Stimulated activated CD4-positive, alpha-beta T cell treated with anti-CD3 and anti-CD28 coated beads, Interleukin-1b, Interleukin-23, amount 100 ng/mL, for 48 hours (primary cell): ENCODE measurements around the gene CDKN2B.

Experiments used
- DNase-seq: peaks from one replicate; pipeline ENCODE4 v3.0.0-alpha.2; 2020

CDKN2B gene

GRCh38 chr9:22033012-22033630 is 24.0 kb upstream of the CDKN2B start:
- no peak for DNase-seq

- no peak for DNase-seq
Measured at GRCh38 chr9:22031655-22032411, 22.7 kb upstream of the CDKN2B start.

DNA sequence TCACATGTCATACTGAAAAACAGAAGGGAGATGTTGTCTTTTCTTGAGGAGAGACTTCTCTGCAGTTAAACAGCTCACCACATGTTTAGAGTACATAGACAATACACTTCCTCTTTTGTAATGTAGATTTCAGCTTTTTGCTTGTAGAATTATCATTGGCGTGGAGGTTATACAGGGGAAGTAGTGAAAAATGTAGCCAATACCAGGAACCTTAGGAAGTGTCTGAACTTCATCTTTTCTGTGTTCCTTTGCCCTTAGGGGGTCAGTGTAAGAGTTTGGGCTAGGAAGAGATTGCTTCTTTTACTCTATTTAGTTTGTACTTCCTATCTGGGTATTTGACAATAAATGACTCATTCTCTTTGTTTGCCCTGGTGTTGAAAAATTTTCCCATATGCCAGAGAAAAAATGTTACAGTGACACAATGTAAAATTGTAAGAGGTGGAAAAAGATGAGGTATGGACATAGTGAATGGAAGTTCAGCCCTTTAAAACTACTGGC is 21.0 kb upstream of the CDKN2B start:
- no peak for DNase-seq

GRCh38 chr9:22029231-22029630 is 20.1 kb upstream of the CDKN2B start:
- no peak for DNase-seq

- DNase-seq, result no peak
Measured at GRCh38 chr9:22028394-22028793, 19.3 kb upstream of the CDKN2B start.

DNA sequence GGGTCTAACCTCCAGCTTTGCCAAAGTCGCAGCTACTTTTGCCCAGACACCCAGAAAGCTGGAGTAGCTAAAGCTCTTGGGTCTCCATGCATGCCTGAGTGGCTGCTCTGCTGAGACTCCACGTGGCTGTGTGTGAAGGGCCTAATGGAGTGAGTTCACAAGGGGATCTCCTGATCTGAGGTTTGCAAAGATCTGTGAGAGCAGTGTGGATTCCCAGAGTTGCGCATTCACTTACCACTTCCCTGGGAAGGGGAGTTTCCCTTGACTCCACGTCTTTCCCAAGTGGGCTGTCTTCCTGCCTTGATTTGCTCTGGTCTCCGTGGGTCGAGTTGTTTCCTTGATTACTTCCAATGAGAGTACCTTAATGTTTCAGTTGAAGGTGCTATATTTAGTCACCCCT is 17.6 kb upstream of the CDKN2B start:
- no peak for DNase-seq

DNA sequence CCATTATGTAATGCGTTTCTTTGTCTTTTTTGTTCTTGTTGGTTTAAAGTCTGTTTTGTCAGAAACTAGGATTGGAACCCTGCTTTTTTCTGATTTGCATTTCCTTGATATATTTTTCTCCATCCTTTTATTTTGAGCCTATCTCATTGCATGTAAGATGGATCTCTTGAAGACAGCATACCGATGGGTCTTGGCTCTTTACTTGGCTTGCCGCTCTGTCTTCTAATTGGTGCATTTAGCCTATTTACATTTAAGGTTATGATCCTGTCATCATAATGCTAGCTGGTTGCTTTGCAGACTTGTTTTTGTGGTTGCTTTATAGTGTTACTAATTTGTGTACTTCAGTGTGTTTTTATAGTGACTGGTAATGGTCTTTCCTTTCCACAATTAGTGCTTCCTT is 13.3 kb upstream of the CDKN2B start:
- DNase-seq, result no peak

DNA sequence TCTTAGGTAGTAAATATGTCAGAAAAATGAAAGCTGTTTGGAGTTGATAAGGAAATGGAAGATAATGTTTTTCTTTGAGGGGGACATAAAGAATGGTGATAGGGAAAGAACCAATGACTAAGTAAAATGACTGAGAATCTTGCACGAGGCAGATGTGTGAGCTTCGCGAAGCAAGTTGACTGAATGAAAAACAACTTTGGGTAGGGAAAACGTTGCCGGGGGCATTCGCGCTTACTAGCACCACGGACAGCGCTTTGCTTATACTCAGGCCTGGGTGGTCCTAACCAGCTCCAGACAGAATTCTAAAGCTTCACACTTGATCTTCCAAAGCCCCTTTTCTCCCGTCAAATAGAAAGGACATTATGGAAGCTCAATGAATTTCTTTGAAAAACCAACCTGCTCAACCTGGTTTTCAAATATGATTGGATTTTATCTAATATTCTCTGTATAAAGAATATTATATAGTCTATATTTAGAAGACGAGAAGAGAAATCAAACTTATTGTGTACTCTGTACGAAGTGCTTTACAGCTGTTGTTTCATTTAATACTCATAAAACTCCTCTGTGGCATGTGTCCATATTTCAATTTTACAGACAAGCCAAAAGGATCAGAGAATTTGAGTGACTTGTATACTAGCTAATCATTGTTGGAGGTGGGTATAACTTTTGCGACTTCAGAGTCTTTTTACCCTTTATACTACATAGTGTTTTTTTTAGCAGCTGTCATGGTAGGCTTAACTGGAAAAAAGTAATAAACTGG is 1.9 kb upstream of the CDKN2B start:
- DNase-seq, result no peak

- no peak for DNase-seq
Measured at GRCh38 chr9:22009506-22009867, 382 bp upstream of the CDKN2B start.

DNA sequence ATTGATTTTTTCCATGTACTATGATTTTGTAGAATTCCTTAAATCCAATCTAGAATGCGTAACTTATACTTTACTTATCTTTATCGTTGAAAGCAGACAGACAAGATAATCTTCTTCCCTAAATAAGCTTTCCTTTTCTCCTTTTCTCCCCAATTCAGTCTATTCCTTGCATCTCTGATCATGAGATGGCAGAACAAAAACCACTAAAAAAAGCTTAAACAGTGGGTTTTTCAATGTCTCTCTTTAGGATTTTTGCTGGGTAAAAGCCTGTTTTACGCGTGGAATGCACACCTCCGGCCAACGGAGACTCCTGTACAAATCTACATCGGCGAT is 755 bp downstream of the CDKN2B start:
- DNase-seq, result no peak

DNA sequence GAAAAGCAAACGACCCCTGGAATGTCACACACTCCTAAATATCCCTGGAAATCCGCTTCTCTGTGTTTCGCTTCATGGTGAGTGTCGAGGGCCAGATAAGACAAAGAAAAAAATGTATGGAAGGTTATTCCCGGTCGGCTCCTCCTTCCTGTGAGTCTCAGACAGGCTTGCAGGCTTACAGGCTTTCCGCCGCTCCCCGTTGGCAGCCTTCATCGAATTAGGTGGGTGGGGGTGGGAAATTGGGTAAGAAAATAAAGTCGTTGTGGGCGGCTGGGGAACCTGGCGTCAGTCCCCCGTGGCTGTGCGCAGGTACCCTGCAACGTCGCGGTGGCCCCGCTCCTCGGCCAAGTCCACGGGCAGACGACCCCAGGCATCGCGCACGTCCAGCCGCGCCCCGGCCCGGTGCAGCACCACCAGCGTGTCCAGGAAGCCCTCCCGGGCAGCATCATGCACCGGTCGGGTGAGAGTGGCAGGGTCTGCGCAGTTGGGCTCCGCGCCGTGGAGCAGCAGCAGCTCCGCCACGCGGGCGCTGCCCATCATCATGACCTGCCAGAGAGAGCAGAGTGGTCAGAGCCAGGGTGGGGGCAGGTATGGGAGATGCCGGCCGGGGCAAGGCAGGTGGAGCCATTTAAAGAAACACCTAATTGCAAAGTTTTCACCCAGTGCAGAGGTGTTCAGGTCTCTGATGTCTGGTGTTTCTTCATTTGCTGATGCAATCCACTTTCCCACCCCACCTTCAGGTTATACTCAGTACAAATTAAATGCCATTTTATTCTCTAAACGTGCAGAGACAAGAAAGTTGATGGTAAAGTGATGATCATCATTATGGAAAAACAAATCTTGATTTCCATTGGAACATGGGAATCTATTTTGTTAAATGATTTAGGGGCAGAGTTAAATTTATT is 3.2 kb downstream of the CDKN2B start:
- no peak for DNase-seq

DNA sequence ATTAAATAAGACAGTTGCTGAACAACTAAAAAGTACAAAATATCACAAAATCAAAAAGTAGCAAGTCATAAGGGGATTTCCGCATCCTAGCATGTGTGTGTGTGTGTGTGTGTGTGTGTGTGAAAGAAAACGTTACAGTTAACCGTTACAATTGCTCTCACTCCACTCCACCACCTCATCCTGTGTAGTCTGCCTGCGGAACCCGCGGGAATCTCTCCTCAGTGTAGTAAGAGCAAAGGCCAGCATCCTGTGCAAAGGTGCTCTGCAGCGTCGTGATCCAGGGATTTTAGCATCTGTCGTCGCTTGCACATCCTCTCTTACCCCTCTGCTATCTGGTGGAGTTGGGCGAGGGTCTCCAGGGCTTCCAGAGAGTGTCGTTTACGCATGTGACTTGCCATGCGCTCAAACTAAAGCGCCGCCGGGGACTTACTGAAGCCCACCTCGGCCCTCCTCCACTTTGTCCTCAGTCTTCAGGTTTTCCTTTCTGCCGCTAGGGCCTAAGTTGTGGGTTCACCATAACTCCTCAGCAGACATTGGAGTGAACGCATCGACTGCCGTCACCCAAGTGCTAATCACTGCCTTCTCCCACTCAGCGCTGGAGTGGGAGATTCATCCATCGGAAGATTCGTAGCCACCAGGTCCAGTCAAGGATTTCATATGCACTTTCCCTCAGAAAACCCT is 3.9 kb downstream of the CDKN2B start:
- DNase-seq, result no peak

DNA sequence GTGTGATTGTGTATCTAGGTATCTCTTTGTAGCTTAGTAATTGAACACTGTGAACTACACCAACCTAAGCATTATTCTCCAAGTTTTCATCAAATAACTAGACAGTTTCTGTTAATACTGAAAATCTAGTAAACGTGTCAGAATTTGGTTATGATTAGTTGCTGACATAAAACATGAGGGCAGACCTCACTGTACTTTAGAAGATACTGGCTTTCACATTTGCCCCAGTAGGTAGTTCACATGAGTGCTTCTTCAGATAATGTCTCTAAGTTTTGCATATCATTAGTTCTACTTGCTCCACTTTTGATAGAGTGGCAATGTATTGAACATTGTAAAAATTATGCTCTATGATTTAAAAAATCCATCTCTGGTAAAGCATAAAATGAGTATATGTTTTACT is 7.1 kb downstream of the CDKN2B start:
- DNase-seq, result no peak

DNA sequence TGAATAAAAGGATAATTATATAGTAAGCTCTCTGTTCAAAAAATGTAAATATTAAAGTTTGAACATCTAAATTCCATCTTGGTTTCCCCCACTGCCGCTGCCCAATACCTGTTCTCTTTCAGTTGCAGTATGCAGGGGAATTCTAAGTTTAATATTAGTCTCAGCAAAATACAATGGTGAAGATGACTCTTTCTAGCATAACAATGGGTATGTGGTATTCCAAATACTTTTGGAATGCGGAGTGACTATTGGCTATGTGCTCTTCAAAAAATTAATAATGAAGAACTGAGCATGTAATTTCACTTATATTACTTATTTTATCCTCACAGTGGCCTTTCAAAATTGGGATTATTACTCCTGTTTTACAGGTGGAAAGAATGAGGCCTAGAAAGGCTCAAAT is 11.1 kb downstream of the CDKN2B start:
- DNase-seq, result no peak

DNA sequence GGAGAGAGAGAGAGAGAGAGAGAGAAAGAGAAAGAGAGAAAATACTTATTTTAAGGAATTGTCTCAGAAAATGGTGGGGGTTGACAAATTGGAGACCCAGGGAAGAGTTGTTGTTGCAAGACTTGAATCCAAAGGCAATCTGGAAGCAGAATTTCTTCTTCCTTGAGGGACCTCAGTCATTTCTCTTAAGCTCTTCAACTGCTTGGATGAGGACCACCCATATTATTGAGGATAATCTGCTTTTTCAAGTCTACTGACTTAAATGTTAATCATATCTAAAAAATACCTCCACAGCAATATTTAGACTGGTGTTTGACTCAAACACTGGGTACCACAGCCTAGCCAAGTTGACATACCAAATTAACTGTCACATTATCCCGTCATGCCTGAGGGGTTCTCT is 11.6 kb downstream of the CDKN2B start:
- no peak for DNase-seq

GRCh38 chr9:21996858-21997257 is 12.2 kb downstream of the CDKN2B start:
- no peak for DNase-seq

- DNase-seq, result no peak
Measured at GRCh38 chr9:21996438-21996837, 12.7 kb downstream of the CDKN2B start.

DNA sequence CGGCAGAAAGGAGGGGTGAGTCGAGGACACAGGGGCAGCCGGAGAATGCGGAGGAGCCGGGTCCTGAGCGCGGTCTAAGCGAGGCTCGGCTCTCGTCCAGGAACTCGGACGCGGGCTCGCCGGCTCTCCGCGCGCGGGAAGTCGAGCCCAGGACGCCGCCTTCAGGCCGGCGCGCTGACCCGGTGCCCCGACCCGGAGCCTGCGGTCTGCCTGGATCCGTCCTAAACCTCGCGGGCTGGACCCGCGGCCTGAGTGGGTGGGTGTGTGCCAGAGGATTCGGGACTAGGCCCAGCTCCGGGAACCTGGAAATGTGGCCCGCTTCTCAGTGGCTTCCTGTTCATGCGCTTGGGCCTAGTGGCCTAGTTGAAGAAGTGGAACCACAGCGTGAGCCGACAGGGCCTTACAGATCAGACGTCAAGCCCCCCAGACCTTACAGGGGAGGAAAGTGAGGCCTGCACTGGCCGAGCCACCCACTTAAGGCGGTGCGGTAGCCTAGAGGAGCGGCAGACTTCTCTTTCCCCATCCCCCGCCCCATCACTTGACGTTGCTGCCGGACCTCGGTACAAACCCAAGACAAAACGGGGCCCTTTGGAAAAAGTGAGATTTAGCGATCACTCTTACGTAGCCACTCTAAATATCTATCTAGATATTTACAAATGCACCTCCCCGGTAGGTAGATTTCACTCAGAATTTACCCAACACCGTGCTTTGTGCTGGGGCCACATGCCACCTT is 13.3 kb downstream of the CDKN2B start:
- DNase-seq, result no peak

GRCh38 chr9:21995006-21995665 is 14.0 kb downstream of the CDKN2B start:
- peak; percentile 60 for DNase-seq

- DNase-seq, result no peak
Measured at GRCh38 chr9:21994556-21995005, 14.5 kb downstream of the CDKN2B start, which contains the start of gene CDKN2B-AS1. CDKN2B-AS1 (plus strand) TSS chr9:21994791.
